Right lobe of liver (tissue), 4 donors: ENCODE data around the gene NR6A1.

Experiments
- CTCF ChIP-seq, 4 donors: fragments of 200-600 bp in 3 of 4; fragments of 450-650 bp in 1 of 4; IDR thresholded peaks; one replicate each; pipeline versions ENCODE4 v1.5.1 to v1.8.0; 2016 to 2022; ENCODE audit warnings: antibody characterized with exemption in 4 of 4, mild to moderate bottlenecking in 2 of 4
- POLR2A ChIP-seq: fragments of 450-650 bp; IDR thresholded peaks from one replicate; pipeline ENCODE4 v1.6.1; 2017; ENCODE audit warnings: antibody characterized with exemption, mild to moderate bottlenecking
- donor health status: DM: no; HTN: no; CAD: no.
- donor health status: DM: no; HTN: no; CAD: no.
- donor health status: DM: no; HTN: yes; CAD: no.

GRCh38 chr9:124605258-124605657 is 165.9 kb downstream of the NR6A1 start:
- TF ChIP-seq CTCF (IDR thresholded peaks at IDR 0.05) = no peak
- no peak for TF ChIP-seq POLR2A
